Prostate gland (tissue), 2 donors: ENCODE data around the gene MCOLN1. TPM values are rescaled to one million over a fixed set of nuclear protein-coding genes. Genes with fewer than 3 reads are reported as not detected.
"Not testable (repeated sequence)": the region's sequence is repeated elsewhere in the genome, so short reads cannot be mapped to it uniquely, and the experiment has no call there.

Source experiments
- DNase-seq: peaks from one replicate; pipeline ENCODE4 v3.0.0-alpha.2; 2019; ENCODE audit warnings: low spot score
- H3K27ac ChIP-seq, 2 donors: fragments of 200-600 bp; sonication (generic); 2 replicates each; pipeline ENCODE4 v1.5.1; 2017 to 2019
- H3K27me3 ChIP-seq: fragments of 200-600 bp; sonication (generic); replicated peaks from 2 replicates; pipeline ENCODE4 v1.5.1; 2019; ENCODE audit not compliant: insufficient read depth
- H3K36me3 ChIP-seq, 2 donors: fragments of 200-600 bp; sonication (generic); 1 replicate in 1 of 2; 2 replicates in 1 of 2; pipeline versions ENCODE4 v1.5.1 to v1.8.1; 2017 to 2019
- H3K4me1 ChIP-seq: fragments of 200-600 bp; sonication (generic); replicated peaks from 2 replicates; pipeline ENCODE4 v1.5.1; 2019
- H3K4me3 ChIP-seq, 2 donors: fragments of 200-600 bp; sonication (generic); 2 replicates each; pipeline ENCODE4 v1.5.1; 2017 to 2019
- H3K9me3 ChIP-seq: fragments of 200-600 bp; sonication (generic); 2 replicates; pipeline ENCODE4 v1.5.1; 2017
- CTCF ChIP-seq, 4 experiments: fragments of 200-600 bp in 2 of 4; fragments of 450-650 bp in 2 of 4; sonication (generic) in 2 of 4; IDR thresholded peaks; 1 replicate in 3 of 4; 2 replicates in 1 of 4; pipeline ENCODE4 v1.5.1; 2016 to 2019; ENCODE audit warnings: antibody characterized with exemption in 4 of 4, mild to moderate bottlenecking in 2 of 4, moderate library complexity in 2 of 4
- POLR2A ChIP-seq: fragments of 450-650 bp; IDR thresholded peaks from one replicate; pipeline ENCODE4 v1.6.1; 2016; ENCODE audit warnings: antibody characterized with exemption, mild to moderate bottlenecking
- POLR2AphosphoS5 ChIP-seq: sonication (generic); formaldehyde crosslinking; IDR thresholded peaks from one replicate; pipeline ENCODE4 v1.6.1; 2017; ENCODE audit warnings: antibody characterized with exemption
- WGBS: methylation state at CpG from one replicate; pipeline ENCODE4 v1.1.5; 2018; 5-methylcytosine and 5-hydroxymethylcytosine counted together
- intact Hi-C: fragments of 100-400 bp; cut with DNase I; formaldehyde crosslinking; loops from one replicate; pipeline ENCODE4 v1.14.2; 2022
- total RNA-seq, 2 donors: library from RNA; depleted of rRNA; stranded (reverse); fragments of >200 nt; gene quantifications; one replicate each; pipeline ENCODE4 v1.1.0, GENCODE V29; 2016

MCOLN1 gene
- total RNA-seq, 2 donors from 2014 or later = 13.4 to 24.8 TPM

- peak within 1 kb of the TSS; percentile 85 to 93 for H3K4me3 ChIP-seq
- peak; percentile 96 for DNase-seq
- H3K9me3 ChIP-seq = no peaks in the 10 kb centered on the region
- H3K4me1 ChIP-seq = no peaks in the 10 kb centered on the region
- no peaks in the 10 kb centered on the region for H3K27me3 ChIP-seq
- intact Hi-C loops = loop anchor here (10.0 kb wide), 1 partner anchor 181 kb away; no protein-coding TSS in a partner anchor
- peak within 1 kb of the TSS; percentile 86 to 91 for H3K27ac ChIP-seq
- no peaks in the 10 kb centered on the region for H3K36me3 ChIP-seq
- 1% methylated on average over 71 of the region's 76 CpGs for WGBS
- peak; percentile 64 for TF ChIP-seq POLR2A
- TF ChIP-seq POLR2AphosphoS5 = peak; percentile 98
- TF ChIP-seq CTCF (IDR thresholded peaks at IDR 0.05) = peak in 1 of 4 experiments; percentile 19
These were observed 12.9 kb downstream of the MCOLN1 start, which contains the start of gene PNPLA6 for GRCh38 chr19:7535047-7535997. TSS of gene PNPLA6 (plus strand) at chr19:7535717. CDS start at chr19:7535789, 72 bp downstream.

DNA sequence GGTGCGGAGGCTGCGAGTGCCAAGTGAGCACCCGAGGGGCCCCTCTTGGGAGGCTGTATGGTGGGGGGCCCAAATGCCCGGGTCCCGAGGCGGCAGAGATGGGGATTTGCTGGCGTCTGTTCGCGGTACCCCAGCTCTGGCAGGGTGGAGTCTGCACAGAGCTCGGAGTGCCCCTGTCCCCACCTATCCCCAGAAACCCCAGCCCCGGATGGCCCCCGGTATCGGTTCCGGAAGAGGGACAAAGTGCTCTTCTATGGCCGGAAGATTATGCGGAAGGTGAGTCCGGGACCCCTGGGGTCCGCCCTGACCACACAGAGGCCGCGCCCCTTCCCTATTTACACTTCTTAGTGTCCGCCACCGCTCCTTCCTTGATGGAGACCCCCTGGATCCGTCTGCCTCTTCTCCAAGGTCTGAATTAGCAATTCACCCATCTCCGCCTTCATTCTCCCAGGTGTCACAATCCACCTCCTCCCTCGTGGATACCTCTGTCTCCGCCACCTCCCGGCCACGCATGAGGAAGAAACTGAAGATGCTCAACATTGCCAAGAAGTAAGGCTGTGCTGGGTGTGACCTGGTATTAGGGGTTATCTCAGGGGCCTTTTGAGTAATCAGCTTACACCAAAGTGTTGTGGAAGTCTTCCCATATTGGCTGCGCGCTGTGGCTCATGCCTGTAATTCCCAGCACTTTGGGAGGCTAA, 13.7 kb downstream of the MCOLN1 start:
- Histone ChIP-seq H3K27ac (peak overlapping the region; percentile 86 to 91), H3K4me1 (no peaks in the 10 kb centered on the region), H3K36me3 (no peaks in the 10 kb centered on the region), H3K9me3 (no peaks in the 10 kb centered on the region), H3K27me3 (no peaks in the 10 kb centered on the region), H3K4me3 (peak overlapping the region; percentile 85 to 93)
- intact Hi-C loops = loop anchor here (10.0 kb wide), 1 partner anchor 181 kb away; no protein-coding TSS in a partner anchor
- WGBS = 17% methylated on average over 29 of the region's 30 CpGs
- TF ChIP-seq POLR2AphosphoS5 (no peak), CTCF (IDR thresholded peaks at IDR 0.05) (no peak), POLR2A (no peak)
- no peak for DNase-seq

DNA sequence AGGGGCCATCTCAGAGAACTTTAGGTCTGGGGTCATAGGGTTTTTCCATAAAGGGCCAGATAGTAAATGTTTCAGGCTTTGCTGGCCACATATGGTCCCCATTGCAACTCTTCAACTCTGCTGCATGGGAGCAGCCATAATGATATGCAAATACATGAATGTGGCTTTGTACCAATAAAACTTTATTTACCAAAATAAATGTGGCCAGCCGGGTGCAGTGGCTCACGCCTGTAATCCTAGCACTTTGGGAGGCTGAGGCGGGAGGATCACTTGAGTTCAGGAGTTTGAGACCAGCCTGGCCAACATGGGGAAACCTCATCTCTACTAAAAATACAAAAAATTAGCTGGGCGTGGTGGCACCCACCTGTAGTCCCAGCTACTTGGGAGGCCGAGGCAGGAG, 16.6 kb downstream of the MCOLN1 start:
- not testable (repeated sequence) for H3K27ac ChIP-seq, H3K27me3 ChIP-seq, H3K9me3 ChIP-seq, H3K4me1 ChIP-seq, DNase-seq, H3K4me3 ChIP-seq
- H3K36me3 ChIP-seq = peaks cover 9 to 12% of the 10 kb centered on the region in 2 donors
- intact Hi-C loops = loop anchor here (10.0 kb wide), 1 partner anchor 184 kb away; no protein-coding TSS in a partner anchor
- 94% methylated on average over 5 of the region's 5 CpGs for WGBS

DNA sequence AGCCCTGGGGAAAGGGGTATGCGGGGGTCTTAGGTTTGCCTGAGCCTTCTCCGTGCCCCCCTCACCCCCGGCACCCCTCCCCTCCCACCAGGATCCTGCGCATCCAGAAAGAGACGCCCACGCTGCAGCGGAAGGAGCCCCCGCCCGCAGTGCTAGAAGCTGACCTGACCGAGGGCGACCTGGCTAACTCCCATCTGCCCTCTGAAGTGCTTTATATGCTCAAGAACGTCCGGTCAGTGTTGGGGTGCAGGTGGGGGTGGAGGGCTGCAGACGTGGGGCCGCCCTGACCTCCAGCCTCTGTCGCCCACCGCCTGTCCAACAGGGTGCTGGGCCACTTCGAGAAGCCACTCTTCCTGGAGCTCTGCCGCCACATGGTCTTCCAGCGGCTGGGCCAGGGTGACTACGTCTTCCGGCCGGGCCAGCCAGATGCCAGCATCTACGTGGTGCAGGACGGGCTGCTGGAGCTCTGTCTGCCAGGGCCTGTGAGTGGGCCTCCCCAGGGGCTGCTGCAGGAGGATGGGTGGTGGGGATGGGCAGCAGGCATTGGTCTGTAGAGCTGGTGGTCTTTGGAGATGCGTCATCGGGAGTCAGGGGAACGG, 17.5 kb downstream of the MCOLN1 start:
- TF ChIP-seq CTCF (IDR thresholded peaks at IDR 0.05) (no peak), POLR2AphosphoS5 (no peak), POLR2A (no peak)
- 94% methylated on average over 28 of the region's 28 CpGs for WGBS
- H3K9me3 ChIP-seq = no peaks in the 10 kb centered on the region
- no peaks in the 10 kb centered on the region for H3K4me1 ChIP-seq
- DNase-seq = no peak
- H3K27ac ChIP-seq = no peak overlapping the region
- intact Hi-C loops = loop anchor here (10.0 kb wide), 1 partner anchor 185 kb away; no protein-coding TSS in a partner anchor
- no peaks in the 10 kb centered on the region for H3K27me3 ChIP-seq
- H3K36me3 ChIP-seq = peaks cover 9 to 12% of the 10 kb centered on the region in 2 donors
- H3K4me3 ChIP-seq = no peak overlapping the region
